ENCODE data around the gene TRAPPC14. TPM values are rescaled to one million over a fixed set of nuclear protein-coding genes. Genes with fewer than 3 reads are reported as not detected.

The TRAPPC14 gene
- total and polyA plus RNA-seq, 9 of the 15 experiments (the other 6 are each of a cell fraction or from before 2014, with no cell fraction given) = 0.42 to 45.9 (median 18.2) TPM

DNA sequence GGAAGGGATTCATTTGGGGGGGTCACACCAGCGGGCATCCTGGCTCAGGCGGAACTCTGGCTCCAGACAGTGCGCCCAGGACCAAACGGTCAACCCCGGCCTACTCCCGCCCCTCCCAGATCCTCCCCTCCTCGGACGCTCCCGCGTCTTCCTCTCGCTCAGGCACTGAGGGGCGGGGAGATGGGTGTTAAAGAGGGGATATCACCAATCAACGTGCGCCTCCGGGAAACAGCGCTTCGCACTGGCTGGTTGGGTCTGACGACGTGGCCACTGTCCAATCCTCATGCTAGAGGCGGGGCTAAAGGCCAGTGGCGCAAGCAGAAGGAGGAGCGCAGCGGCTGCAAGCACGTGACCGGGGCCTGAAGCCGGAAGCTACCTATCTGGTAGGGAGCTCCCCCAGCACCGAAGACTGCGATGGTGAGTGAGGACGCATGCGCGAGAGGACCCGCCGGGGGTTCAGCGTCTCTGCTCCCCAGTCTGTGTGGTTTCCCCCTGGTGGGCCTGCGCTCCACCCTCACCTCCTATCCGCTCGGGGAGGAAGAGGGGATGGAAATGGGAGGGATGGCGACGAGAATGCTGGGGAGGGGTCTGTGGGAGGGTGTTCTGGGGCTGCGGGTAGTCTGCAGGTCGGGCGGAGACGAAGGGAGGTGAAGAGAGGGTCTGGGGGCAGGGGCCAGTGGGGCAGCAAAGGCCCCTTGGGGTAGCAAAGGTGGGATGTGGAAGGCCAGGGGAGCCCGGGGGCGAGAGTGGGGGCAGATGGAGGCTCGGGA, 9.8 kb downstream of the TRAPPC14 start, which contains the start of gene LAMTOR4 (continued):
- TF ChIP-seq, protein P1, sequence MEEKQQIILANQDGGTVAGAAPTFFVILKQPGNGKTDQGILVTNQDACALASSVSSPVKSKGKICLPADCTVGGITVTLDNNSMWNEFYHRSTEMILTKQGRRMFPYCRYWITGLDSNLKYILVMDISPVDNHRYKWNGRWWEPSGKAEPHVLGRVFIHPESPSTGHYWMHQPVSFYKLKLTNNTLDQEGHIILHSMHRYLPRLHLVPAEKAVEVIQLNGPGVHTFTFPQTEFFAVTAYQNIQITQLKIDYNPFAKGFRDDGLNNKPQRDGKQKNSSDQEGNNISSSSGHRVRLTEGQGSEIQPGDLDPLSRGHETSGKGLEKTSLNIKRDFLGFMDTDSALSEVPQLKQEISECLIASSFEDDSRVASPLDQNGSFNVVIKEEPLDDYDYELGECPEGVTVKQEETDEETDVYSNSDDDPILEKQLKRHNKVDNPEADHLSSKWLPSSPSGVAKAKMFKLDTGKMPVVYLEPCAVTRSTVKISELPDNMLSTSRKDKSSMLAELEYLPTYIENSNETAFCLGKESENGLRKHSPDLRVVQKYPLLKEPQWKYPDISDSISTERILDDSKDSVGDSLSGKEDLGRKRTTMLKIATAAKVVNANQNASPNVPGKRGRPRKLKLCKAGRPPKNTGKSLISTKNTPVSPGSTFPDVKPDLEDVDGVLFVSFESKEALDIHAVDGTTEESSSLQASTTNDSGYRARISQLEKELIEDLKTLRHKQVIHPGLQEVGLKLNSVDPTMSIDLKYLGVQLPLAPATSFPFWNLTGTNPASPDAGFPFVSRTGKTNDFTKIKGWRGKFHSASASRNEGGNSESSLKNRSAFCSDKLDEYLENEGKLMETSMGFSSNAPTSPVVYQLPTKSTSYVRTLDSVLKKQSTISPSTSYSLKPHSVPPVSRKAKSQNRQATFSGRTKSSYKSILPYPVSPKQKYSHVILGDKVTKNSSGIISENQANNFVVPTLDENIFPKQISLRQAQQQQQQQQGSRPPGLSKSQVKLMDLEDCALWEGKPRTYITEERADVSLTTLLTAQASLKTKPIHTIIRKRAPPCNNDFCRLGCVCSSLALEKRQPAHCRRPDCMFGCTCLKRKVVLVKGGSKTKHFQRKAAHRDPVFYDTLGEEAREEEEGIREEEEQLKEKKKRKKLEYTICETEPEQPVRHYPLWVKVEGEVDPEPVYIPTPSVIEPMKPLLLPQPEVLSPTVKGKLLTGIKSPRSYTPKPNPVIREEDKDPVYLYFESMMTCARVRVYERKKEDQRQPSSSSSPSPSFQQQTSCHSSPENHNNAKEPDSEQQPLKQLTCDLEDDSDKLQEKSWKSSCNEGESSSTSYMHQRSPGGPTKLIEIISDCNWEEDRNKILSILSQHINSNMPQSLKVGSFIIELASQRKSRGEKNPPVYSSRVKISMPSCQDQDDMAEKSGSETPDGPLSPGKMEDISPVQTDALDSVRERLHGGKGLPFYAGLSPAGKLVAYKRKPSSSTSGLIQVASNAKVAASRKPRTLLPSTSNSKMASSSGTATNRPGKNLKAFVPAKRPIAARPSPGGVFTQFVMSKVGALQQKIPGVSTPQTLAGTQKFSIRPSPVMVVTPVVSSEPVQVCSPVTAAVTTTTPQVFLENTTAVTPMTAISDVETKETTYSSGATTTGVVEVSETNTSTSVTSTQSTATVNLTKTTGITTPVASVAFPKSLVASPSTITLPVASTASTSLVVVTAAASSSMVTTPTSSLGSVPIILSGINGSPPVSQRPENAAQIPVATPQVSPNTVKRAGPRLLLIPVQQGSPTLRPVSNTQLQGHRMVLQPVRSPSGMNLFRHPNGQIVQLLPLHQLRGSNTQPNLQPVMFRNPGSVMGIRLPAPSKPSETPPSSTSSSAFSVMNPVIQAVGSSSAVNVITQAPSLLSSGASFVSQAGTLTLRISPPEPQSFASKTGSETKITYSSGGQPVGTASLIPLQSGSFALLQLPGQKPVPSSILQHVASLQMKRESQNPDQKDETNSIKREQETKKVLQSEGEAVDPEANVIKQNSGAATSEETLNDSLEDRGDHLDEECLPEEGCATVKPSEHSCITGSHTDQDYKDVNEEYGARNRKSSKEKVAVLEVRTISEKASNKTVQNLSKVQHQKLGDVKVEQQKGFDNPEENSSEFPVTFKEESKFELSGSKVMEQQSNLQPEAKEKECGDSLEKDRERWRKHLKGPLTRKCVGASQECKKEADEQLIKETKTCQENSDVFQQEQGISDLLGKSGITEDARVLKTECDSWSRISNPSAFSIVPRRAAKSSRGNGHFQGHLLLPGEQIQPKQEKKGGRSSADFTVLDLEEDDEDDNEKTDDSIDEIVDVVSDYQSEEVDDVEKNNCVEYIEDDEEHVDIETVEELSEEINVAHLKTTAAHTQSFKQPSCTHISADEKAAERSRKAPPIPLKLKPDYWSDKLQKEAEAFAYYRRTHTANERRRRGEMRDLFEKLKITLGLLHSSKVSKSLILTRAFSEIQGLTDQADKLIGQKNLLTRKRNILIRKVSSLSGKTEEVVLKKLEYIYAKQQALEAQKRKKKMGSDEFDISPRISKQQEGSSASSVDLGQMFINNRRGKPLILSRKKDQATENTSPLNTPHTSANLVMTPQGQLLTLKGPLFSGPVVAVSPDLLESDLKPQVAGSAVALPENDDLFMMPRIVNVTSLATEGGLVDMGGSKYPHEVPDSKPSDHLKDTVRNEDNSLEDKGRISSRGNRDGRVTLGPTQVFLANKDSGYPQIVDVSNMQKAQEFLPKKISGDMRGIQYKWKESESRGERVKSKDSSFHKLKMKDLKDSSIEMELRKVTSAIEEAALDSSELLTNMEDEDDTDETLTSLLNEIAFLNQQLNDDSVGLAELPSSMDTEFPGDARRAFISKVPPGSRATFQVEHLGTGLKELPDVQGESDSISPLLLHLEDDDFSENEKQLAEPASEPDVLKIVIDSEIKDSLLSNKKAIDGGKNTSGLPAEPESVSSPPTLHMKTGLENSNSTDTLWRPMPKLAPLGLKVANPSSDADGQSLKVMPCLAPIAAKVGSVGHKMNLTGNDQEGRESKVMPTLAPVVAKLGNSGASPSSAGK (IDR thresholded peaks at IDR 0.05) = peak; percentile 89
- TF ChIP-seq E2F3 (CRISPR knock-in tag; IDR thresholded peaks at IDR 0.05) = peak; percentile 73; the same call in 1 of the 2 replicates
- TF ChIP-seq, protein P2, sequence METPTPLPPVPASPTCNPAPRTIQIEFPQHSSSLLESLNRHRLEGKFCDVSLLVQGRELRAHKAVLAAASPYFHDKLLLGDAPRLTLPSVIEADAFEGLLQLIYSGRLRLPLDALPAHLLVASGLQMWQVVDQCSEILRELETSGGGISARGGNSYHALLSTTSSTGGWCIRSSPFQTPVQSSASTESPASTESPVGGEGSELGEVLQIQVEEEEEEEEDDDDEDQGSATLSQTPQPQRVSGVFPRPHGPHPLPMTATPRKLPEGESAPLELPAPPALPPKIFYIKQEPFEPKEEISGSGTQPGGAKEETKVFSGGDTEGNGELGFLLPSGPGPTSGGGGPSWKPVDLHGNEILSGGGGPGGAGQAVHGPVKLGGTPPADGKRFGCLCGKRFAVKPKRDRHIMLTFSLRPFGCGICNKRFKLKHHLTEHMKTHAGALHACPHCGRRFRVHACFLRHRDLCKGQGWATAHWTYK (CRISPR knock-in tag; IDR thresholded peaks at IDR 0.05) = peak; percentile 18
- TF ChIP-seq EWSR1 (IDR thresholded peaks at IDR 0.05; ENCODE audit: borderline replicate concordance, low read depth, partially characterized antibody) = no peak
- TF ChIP-seq, protein P3, sequence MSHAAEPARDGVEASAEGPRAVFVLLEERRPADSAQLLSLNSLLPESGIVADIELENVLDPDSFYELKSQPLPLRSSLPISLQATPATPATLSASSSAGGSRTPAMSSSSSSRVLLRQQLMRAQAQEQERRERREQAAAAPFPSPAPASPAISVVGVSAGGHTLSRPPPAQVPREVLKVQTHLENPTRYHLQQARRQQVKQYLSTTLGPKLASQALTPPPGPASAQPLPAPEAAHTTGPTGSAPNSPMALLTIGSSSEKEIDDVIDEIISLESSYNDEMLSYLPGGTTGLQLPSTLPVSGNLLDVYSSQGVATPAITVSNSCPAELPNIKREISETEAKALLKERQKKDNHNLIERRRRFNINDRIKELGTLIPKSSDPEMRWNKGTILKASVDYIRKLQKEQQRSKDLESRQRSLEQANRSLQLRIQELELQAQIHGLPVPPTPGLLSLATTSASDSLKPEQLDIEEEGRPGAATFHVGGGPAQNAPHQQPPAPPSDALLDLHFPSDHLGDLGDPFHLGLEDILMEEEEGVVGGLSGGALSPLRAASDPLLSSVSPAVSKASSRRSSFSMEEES (CRISPR knock-in tag; IDR thresholded peaks at IDR 0.05) = peak; percentile 99
- TF ChIP-seq TCF7 (IDR thresholded peaks at IDR 0.05; ENCODE audit: borderline replicate concordance) = peak; percentile 35; the same call in 1 of the 2 replicates
- peak; percentile 39; the same call in 1 of the 2 replicates for TF ChIP-seq MXI1 (IDR thresholded peaks at IDR 0.05; ENCODE audit: low read depth, low read length)
- no peak for TF ChIP-seq ZNF133 (CRISPR knock-in tag; IDR thresholded peaks at IDR 0.05)
